Stimulated activated CD4-positive, alpha-beta T cell treated with anti-CD3 and anti-CD28 coated beads, Interleukin-1b, Interleukin-23, amount 100 ng/mL, for 1 hour (primary cell): Measurements from ENCODE around the gene CNTF.

Experiments
- DNase-seq, 2 donors: peaks; one replicate each; pipeline ENCODE4 v3.0.0-alpha.2; 2020; ENCODE audit warnings: low read depth in 2 of 2

CNTF gene

DNA sequence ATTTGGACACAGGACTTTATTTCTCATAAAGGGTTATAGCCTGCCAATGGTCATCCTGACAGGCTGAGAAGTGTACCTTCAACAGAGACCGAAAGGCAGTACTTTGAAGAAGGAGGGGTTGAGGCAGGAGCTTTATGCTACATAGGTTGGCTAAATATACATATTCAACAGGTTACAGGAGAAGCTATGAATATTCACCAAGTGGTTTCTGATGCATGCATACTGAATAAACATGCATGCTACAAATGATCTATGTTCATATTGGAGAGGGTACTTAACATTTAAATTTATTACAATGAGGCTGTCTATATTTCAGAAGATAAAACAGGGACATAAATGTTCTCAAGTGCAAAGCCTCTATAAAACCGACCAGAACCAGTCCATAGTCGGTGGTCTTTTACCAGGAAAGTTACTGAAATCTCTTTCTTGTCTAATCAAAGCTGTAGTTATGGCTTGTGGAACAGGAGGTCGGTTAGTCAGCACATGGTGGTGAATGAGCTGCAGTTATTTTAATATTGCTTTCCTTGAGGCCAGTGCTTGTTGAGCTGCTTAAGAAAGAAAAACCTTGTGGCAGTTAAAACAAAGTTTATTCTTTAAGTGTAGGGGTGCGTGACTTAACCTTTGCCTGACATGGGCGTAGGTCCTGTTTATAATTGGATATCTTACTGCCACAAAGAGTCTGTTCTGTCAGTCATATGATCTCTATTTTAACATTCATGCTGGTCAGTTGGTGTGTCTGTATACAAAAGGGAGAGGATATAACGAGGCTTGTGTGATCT, 19.5 kb downstream of the CNTF start:
- DNase-seq, result no peak

DNA sequence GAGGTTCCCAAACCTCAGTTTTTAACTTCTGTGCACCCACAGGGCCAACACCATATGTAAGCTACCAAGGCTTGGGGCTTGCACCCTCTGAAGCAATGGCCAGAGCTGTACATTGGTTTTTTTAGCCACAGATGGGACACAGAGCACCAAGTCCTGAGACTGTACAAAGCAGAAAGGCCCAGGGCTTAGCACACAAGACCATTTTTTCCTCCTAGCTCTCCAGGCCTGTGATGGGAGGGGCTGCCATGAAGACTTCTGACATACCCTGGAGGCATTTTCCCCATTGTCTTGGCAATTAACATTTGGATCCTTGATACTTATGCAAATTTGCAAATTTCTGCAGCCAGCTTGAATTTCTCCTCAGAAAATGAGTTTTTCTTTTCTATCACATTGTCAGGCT, 23.4 kb downstream of the CNTF start:
- DNase-seq, result no peak

DNA sequence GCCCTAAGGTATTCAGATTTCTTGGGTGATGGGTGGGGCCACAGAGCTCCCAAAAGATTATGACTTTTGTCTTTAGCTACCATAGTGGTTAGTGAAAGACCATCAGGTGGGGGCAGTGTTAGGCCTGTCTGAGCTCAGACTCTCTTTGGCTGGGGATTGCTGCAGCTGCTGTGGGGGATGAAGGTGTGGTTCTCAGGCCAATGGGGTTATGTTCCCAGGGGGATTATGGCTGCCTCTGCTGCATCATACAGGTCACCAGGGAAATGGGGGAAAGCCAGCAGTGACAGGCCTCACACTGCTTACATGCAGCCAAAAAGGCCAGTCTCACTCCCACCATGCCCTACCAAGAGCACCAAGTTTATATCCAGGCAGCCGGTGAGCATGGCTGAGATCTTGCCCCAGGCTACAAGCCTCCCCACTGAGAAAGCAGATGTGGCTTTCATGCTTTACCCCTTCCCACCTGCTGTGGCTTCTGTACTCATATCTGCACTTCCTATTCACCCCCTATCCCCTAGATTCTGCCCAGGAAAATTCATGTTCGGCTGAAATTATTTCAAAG, 24.8 kb downstream of the CNTF start:
- DNase-seq, result no peak

DNA sequence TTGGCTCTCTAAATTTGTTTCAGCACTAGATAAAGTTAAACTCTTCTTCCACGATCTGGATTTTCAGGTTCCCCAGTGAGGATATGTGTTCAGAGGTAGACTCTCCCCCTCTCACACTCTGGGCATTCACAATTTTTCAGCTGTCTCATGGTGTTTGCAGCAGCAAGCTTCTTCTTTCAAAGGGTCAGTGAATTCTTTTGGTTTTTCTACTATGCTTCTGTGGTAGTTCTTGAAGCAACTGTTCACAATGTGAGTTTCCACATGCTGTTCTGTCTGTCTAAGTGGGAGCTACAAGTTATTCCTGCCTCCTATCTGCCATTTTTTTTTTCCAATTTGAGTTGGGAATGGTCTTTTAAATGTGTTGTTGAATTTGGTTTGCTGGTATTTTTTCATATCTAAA, 25.4 kb downstream of the CNTF start:
- DNase-seq, result no peak

GRCh38 chr11:58649623-58650022, 27.2 kb downstream of the CNTF start:
- DNase-seq, result no peak

DNA sequence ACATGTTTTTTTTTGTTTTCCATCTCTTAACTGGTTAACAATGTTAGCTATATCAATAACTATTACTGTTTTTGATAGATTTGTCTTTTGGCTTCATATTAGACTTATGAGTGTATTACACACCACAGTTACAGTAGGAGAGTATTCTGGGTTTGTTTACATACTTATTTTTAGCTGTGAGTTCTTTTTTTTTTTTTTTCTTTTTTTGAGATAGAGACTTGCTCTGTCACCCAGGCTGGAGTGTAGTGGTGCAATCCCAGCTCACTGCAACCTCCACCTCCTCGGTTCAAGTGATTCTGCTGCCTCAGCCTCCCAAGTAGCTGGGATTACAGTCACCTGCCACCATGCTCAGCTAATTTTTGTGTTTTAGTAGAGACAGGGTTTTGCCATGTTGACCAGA, 28.0 kb downstream of the CNTF start:
- DNase-seq, result no peak

GRCh38 chr11:58652726-58653280, 30.3 kb downstream of the CNTF start:
- DNase-seq, result no peak

GRCh38 chr11:58654079-58654907, 31.8 kb downstream of the CNTF start:
- DNase-seq, result peak; percentile 51 to 70

DNA sequence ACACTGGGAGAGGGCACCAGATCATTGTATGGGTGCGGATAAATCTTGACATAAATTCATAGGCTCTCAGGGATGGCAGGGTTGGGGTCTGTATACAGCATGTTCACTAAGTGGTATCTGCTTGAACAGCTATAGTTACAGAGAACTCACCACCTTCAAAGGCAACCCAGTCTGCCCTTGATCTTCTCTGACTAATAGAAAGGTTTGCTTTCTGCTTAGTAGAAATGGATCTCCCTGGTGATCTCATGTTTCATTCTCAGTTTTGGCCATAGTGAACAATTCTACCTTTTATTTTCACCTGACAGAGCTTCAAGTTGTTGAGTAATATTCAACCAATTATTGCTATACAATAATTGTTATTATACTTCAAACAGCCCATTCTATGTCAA, 32.4 kb downstream of the CNTF start:
- DNase-seq, result no peak

- DNase-seq, result no peak
These were observed 33.9 kb downstream of the CNTF start for GRCh38 chr11:58656348-58656747.

GRCh38 chr11:58658623-58659022, 36.2 kb downstream of the CNTF start:
- DNase-seq, result no peak

- DNase-seq, result no peak
These were observed 36.9 kb downstream of the CNTF start for GRCh38 chr11:58659404-58659803.

- DNase-seq, result no peak
These were observed 37.6 kb downstream of the CNTF start for GRCh38 chr11:58659910-58660570.

DNA sequence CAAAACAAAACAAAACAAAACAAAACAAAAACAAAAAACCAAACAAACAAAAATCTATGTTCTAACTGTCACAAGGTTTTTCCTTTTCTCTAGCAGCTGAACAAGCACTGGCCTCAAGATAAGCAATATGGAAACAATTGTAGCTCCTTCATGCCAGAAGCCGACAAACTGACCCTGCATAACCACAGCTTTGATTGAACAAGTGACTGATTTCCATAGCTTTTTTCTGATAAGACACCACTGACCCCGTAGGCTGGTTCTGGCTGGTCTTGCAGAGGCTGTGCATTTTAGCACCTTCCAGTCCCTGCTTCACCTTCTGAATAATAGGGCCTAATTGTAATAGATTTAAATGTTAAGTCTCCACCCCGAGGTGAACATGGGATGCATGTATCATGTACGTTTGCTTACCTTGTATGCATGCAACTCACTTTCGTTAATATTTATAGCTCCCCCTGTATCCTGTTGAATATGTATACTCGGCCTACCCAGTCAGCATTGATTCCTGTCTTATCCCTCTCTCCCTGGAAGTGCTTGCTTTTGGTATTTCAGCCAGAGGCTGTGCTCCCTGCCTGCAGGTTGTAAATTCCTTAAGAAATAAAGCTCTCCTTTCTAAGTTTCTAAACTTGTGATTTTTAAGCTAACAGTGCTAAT, 49.6 kb downstream of the CNTF start:
- DNase-seq, result no peak

DNA sequence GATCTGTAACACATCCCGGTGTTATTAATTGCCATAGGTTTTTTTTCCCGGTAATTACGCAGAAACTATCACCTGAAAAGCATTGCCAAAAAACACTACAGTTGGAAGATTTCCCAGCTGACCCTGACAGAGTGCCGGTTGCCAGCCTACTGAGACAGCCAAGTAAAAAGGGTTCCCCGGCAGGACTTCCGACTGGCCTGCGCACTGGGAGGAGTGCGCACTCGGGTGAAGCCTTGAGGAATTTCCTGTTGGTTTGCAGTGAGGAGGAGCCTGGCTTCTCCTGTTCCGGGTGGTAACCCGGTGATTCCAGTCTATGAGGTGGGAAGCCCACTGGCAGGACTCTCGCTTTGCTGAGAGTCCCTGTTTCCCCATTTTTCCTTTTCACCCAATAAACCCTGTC, 52.1 kb downstream of the CNTF start:
- DNase-seq, result no peak
